A549 (cell line): Measurements from ENCODE around the gene KCNAB2.

Source experiments
- POLR2A ChIP-seq: IDR thresholded peaks from 2 replicates; pipeline ENCODE4 v1.6.1; 2012; ENCODE audit warnings: mild to moderate bottlenecking, low read length
- RAD21 ChIP-seq, 2 experiments: fragments of >200 bp in 1 of 2; sonication (Bioruptor Twin) in 1 of 2; formaldehyde crosslinking in 1 of 2; IDR thresholded peaks in 1 of 2; conservative IDR thresholded peaks in 1 of 2; 2 replicates in 1 of 2; 3 replicates in 1 of 2; pipeline ENCODE4 v1.6.1; 2012 to 2018; ENCODE audit warnings: inconsistent platforms in 1 of 2

DNA sequence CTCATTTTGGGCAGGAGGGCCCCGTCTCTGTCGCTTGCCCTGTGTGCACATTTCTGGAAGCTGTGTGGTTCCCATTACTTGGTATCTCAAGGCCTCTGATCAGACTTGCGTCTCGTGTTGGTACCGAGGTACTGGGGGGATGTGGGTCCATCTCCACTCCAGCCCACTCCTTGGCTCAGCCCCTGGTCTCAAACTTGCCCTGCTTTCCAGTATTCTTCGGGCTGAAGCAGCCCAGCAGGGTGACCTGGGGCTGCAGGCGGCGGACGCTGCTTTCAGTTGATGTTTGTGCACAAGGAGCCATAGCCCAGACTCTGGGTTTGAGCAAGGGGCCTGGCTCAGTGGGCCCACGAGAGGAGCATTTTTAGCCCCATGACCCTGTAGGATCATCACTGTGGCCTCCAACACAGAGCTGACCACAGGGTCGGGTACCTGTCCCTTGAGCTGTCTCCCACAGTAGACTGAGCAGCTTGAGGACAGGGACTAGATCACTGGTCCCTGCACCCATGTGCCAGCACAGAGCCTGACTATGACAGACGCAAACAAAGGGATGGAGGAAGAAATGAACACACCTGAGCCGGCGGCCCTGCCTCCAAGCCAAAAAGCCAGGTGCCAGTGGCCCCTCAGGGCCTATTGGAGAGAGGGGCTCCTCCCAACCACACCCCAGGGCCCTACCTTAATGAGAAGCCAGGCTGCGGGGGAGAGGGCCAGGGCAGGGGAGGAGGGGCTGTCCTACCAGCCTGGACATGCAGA, 87.6 kb downstream of the KCNAB2 start:
- no peak for TF ChIP-seq POLR2A
- no peak for TF ChIP-seq RAD21 (conservative IDR thresholded peaks at IDR 0.05 in 1 of 2, IDR thresholded peaks at IDR 0.05 in 1 of 2)
